WERI-Rb-1 (cell line): Measurements from ENCODE around the gene OSCP1.

Source experiments
- DNase-seq: peaks from one replicate; pipeline ENCODE4 v3.0.0-alpha.2; 2020
- H3K27ac ChIP-seq: fragments of 250-450 bp; sonication (Bioruptor Pico); 2 replicates; pipeline ENCODE4 v1.5.1; 2020; ENCODE audit warnings: mild to moderate bottlenecking, moderate library complexity
- H3K27me3 ChIP-seq: fragments of 250-450 bp; sonication (Bioruptor Pico); 2 replicates; pipeline ENCODE4 v1.5.1; 2021; ENCODE audit warnings: mild to moderate bottlenecking, low read depth, moderate library complexity; ENCODE audit not compliant: insufficient read depth, severe bottlenecking
- H3K36me3 ChIP-seq: fragments of 250-450 bp; sonication (Bioruptor Pico); 2 replicates; pipeline ENCODE4 v1.5.1; 2020; ENCODE audit warnings: mild to moderate bottlenecking, moderate library complexity
- H3K4me3 ChIP-seq: 2 replicates; pipeline ENCODE4 v1.5.1; 2011; ENCODE audit warnings: low read depth, mild to moderate bottlenecking, control low read depth, low read length
- H3K9me3 ChIP-seq: fragments of 250-450 bp; sonication (Bioruptor Pico); 2 replicates; pipeline ENCODE4 v1.5.1; 2021; ENCODE audit warnings: mild to moderate bottlenecking, moderate library complexity; ENCODE audit not compliant: severe bottlenecking
- TF ChIP-seq, protein P1 (sequence below): IDR thresholded peaks from 2 replicates; pipeline ENCODE4 v1.5.1; 2011; ENCODE audit warnings: low read depth, mild to moderate bottlenecking, control low read depth, inconsistent platforms, low read length

The OSCP1 gene

DNA sequence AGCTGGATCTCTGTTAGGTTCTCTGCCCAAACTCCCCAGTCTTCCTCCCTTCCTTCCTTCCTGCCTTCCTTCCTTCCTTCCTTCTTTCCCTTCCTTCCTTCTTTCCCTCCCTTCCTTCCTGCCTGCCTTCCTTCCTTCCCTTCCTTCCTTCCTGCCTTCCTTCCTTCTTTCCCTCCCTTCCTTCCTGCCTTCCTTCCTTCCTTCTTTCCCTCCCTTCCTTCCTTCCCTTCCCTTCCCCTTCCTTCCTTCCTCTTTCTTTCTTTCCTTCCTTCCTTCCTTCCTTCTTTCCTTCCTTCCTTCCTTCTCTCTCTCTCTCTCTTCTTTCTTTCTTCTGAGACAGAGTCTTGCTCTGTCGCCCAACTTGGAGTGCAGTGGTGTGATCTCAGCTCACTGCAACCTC lies 43.8 kb downstream of the OSCP1 start:
- no peak overlapping the region for H3K27ac ChIP-seq
- no peaks in the 10 kb centered on the region for H3K27me3 ChIP-seq
- DNase-seq, result no peak
- H3K36me3 ChIP-seq, result no peaks in the 10 kb centered on the region
- TF ChIP-seq, protein P1, sequence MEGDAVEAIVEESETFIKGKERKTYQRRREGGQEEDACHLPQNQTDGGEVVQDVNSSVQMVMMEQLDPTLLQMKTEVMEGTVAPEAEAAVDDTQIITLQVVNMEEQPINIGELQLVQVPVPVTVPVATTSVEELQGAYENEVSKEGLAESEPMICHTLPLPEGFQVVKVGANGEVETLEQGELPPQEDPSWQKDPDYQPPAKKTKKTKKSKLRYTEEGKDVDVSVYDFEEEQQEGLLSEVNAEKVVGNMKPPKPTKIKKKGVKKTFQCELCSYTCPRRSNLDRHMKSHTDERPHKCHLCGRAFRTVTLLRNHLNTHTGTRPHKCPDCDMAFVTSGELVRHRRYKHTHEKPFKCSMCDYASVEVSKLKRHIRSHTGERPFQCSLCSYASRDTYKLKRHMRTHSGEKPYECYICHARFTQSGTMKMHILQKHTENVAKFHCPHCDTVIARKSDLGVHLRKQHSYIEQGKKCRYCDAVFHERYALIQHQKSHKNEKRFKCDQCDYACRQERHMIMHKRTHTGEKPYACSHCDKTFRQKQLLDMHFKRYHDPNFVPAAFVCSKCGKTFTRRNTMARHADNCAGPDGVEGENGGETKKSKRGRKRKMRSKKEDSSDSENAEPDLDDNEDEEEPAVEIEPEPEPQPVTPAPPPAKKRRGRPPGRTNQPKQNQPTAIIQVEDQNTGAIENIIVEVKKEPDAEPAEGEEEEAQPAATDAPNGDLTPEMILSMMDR, result no peak
- H3K9me3 ChIP-seq, result no peaks in the 10 kb centered on the region
- H3K4me3 ChIP-seq, result no peak overlapping the region

DNA sequence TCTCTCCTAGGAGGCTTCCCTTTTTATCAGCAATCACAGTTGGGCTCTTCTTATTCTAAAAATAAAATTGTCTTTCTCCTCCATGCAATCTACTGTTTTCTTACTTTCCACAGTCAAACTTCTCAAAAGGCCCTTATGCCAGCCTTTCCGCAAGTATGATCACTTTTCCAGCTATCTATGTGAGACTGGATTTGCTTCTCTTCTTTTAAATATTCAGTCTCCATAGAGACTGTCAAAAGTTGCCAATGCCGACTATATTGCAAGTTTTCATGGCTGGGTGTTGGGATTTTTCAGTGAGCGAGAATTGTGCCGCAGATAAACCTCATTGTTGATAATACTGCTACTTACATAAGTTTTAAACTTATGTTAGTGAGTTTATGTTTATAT lies 47.8 kb downstream of the OSCP1 start:
- Histone ChIP-seq H3K4me3 (no peak overlapping the region), H3K27me3 (no peaks in the 10 kb centered on the region), H3K36me3 (no peaks in the 10 kb centered on the region), H3K27ac (no peak overlapping the region), H3K9me3 (no peaks in the 10 kb centered on the region)
- no peak for DNase-seq
- TF ChIP-seq, protein P1, result no peak

DNA sequence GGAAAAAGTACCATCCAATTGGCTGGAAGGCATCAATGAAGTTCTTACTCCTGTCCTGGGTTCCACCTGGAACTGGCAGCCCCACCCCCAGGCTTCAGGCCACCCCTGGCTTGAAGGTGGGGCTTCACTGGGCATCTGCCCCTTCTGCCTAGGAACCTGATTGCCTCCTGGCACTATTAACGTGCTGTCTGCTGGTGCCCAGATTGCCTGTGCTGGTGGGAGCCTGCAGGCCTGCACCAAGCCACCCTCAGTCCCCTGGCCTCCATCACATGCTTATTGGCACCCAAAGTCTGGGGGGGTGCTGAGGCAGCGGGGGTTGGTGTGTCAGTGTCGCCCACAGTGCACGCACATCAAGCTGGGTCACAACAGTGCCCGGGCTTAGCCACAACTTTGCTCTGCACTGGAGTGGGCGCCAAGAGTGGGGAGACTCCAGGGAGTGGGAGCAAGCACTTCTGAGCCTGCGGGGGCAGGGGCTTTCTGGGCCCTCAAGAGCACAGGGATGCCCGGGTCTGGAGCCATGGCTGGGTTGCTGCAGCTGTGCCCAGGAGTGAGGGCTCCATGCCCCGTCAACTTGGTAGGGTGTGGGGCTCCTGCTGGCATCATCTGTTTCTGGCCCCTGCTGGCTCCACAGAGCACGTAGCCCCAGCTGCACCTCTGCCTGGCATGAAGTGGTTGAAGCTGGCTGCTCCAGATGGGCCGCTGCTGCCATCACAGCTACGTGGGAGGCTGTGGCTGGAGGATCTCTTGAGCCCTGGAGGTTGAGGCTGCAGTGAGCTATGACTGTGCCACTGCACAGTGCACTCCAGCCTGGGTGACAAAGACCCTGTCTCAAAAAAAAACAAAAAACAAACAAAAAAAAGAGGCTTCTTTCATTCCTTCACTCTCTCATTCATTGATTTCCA lies 48.4 kb downstream of the OSCP1 start:
- Histone ChIP-seq H3K27ac (no peak overlapping the region), H3K9me3 (no peaks in the 10 kb centered on the region), H3K36me3 (no peaks in the 10 kb centered on the region), H3K27me3 (no peaks in the 10 kb centered on the region), H3K4me3 (no peak overlapping the region)
- TF ChIP-seq, protein P1, result no peak
- DNase-seq, result no peak

DNA sequence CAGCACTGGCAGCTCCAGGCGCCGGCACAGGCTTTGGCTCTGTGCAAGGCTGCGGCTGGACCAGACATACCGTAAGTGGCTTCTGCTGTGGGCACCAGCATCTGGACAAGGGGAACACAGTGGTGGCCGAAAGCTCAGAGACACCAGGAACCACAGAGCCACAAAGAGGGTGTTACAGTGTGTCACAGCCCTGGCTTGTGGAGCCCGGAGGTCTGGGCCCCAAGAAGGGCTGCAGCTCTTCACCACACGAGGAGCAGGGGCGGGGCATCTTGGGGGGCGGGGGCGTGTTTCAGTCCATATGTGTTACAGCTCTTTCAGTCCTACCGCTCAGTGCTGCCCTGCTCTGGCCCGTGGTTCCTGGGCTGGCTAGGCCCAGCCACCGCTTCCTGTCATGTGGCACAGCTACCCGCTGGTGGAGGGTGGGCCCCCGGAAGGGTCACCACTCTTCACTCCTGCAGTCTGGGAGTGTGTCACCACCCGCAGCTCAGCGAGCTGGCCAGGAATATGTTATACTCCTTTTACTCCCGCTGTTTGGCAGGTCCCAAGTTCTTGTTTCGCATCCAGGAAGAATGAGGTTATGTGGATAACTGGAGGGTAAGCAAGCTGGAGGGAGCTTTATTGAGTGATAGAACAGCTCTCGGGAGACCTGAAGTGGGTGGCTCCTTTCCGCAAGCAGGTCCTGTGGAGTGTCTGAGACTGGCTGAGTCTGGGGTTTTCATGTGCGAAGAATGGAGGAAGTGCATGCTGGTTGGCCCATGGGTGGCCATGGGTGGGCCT lies 49.2 kb downstream of the OSCP1 start:
- no peaks in the 10 kb centered on the region for H3K9me3 ChIP-seq
- H3K27me3 ChIP-seq, result no peaks in the 10 kb centered on the region
- H3K36me3 ChIP-seq, result no peaks in the 10 kb centered on the region
- DNase-seq, result no peak
- H3K4me3 ChIP-seq, result no peak overlapping the region
- H3K27ac ChIP-seq, result no peak overlapping the region
- TF ChIP-seq, protein P1, result no peak

DNA sequence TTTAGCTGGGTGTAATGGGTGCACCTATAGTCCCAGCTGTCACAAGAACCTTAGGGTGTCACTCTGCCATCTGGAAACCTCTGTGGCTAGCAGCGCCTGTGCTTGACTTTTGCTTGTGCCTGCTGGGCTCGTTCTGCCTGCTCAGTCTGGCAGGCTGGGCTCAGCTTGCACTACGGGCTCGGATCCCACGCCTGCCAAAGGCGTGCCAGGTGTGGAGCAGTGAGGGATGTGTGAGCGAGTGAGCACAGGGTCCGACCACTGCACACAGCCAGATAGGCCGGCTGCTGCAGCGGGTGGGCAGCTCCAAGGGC lies 49.8 kb downstream of the OSCP1 start:
- DNase-seq, result no peak
- no peak overlapping the region for H3K4me3 ChIP-seq
- no peaks in the 10 kb centered on the region for H3K36me3 ChIP-seq
- H3K27ac ChIP-seq, result no peak overlapping the region
- H3K9me3 ChIP-seq, result no peaks in the 10 kb centered on the region
- TF ChIP-seq, protein P1, result no peak
- no peaks in the 10 kb centered on the region for H3K27me3 ChIP-seq
